HEK293 (cell line): ENCODE measurements around the gene C13orf46.

Experiments
- CTCF ChIA-PET: fragments of 350-600 bp; formaldehyde crosslinking; extraction: SDS; loops from one replicate; lab custom pipeline; 2021; ENCODE audit warnings: antibody characterized with exemption; lab: Yijun Ruan, JAX
- POLR2A ChIA-PET: fragments of 300-600 bp; formaldehyde crosslinking; extraction: SDS; loops from one replicate; lab custom pipeline; 2020; ENCODE audit warnings: antibody characterized with exemption, inconsistent platforms; lab: Yijun Ruan, JAX
- H3K27ac ChIP-seq: fragments of 200-500 bp; sonication (Bioruptor generic); 2 replicates; pipeline ENCODE4 v1.5.1; 2014; ENCODE audit warnings: low read depth, low read length, control low read depth, inconsistent platforms; ENCODE audit errors: extremely low read depth
- H3K36me3 ChIP-seq, 2 experiments: fragments of 200-500 bp in 1 of 2; sonication (Bioruptor generic) in 1 of 2; 1 replicate in 1 of 2; 2 replicates in 1 of 2; pipeline ENCODE4 v1.5.1; 2014 to 2017; ENCODE audit warnings: inconsistent platforms in 2 of 2, low read length in 2 of 2; ENCODE audit not compliant: control insufficient read depth in 2 of 2, insufficient read depth in 1 of 2
- H3K4me1 ChIP-seq: fragments of 200-500 bp; sonication (Bioruptor generic); 2 replicates; pipeline ENCODE4 v1.5.1; 2014; ENCODE audit warnings: mild to moderate bottlenecking, low read length, inconsistent platforms; ENCODE audit not compliant: control insufficient read depth, insufficient read depth
- H3K4me3 ChIP-seq: 2 replicates; pipeline ENCODE4 v1.5.1; 2011; ENCODE audit warnings: low read depth, mild to moderate bottlenecking, control low read depth, low read length, moderate library complexity
- H3K9me3 ChIP-seq: fragments of 200-500 bp; sonication (Bioruptor generic); 2 replicates; pipeline ENCODE4 v1.5.1; 2014; ENCODE audit warnings: low read depth, low read length, inconsistent platforms; ENCODE audit not compliant: control insufficient read depth, insufficient read depth
- GLIS1 ChIP-seq: fragments of 450-650 bp; formaldehyde crosslinking; IDR thresholded peaks from 2 replicates; pipeline ENCODE4 v1.5.1; 2016; ENCODE audit warnings: missing biosample characterization, missing genetic modification characterization
- SALL2 ChIP-seq: fragments of 450-650 bp; formaldehyde crosslinking; IDR thresholded peaks from 2 replicates; pipeline ENCODE4 v1.5.0; 2017; ENCODE audit warnings: missing biosample characterization, mild to moderate bottlenecking, missing genetic modification characterization, borderline replicate concordance
- SP2 ChIP-seq: fragments of 450-650 bp; formaldehyde crosslinking; IDR thresholded peaks from 2 replicates; pipeline ENCODE4 v1.5.1; 2016; ENCODE audit warnings: missing biosample characterization, missing genetic modification characterization
- ZBTB21 ChIP-seq: fragments of 450-650 bp; formaldehyde crosslinking; IDR thresholded peaks from 2 replicates; pipeline ENCODE4 v1.5.1; 2017; ENCODE audit warnings: missing biosample characterization, missing genetic modification characterization
- ZBTB48 ChIP-seq: fragments of 450-650 bp; formaldehyde crosslinking; IDR thresholded peaks from 2 replicates; pipeline ENCODE4 v1.5.1; 2016; ENCODE audit warnings: missing biosample characterization, missing genetic modification characterization
- ZBTB7A ChIP-seq: fragments of 450-650 bp; formaldehyde crosslinking; IDR thresholded peaks from 2 replicates; pipeline ENCODE4 v1.5.1; 2016; ENCODE audit warnings: low read depth, missing biosample characterization, missing genetic modification characterization
- ZBTB8A ChIP-seq: fragments of 450-650 bp; formaldehyde crosslinking; IDR thresholded peaks from 2 replicates; pipeline ENCODE4 v1.5.1; 2016; ENCODE audit warnings: missing biosample characterization, missing genetic modification characterization
- ZNF112 ChIP-seq: fragments of 450-650 bp; formaldehyde crosslinking; IDR thresholded peaks from 2 replicates; pipeline ENCODE4 v1.5.0; 2017; ENCODE audit warnings: missing biosample characterization, missing genetic modification characterization
- ZNF169 ChIP-seq: fragments of 450-650 bp; formaldehyde crosslinking; IDR thresholded peaks from 2 replicates; pipeline ENCODE4 v1.5.1; 2016; ENCODE audit warnings: missing biosample characterization, missing genetic modification characterization
- ZNF184 ChIP-seq: fragments of 450-650 bp; IDR thresholded peaks from 2 replicates; pipeline ENCODE4 v1.5.1; 2018; ENCODE audit warnings: missing biosample characterization, mild to moderate bottlenecking, missing genetic modification characterization
- ZNF214 ChIP-seq: fragments of 450-650 bp; formaldehyde crosslinking; IDR thresholded peaks from 2 replicates; pipeline ENCODE4 v1.5.1; 2017; ENCODE audit warnings: missing biosample characterization, mild to moderate bottlenecking, missing genetic modification characterization, borderline replicate concordance
- ZNF221 ChIP-seq: fragments of 450-650 bp; formaldehyde crosslinking; IDR thresholded peaks from 2 replicates; pipeline ENCODE4 v1.5.1; 2017; ENCODE audit warnings: missing biosample characterization, missing genetic modification characterization, borderline replicate concordance
- ZNF248 ChIP-seq: fragments of 450-650 bp; formaldehyde crosslinking; IDR thresholded peaks from 2 replicates; pipeline ENCODE4 v1.5.1; 2017; ENCODE audit warnings: missing biosample characterization, missing genetic modification characterization
- ZNF335 ChIP-seq: fragments of 450-650 bp; formaldehyde crosslinking; conservative IDR thresholded peaks from 2 replicates; pipeline ENCODE4 v1.5.1; 2016; ENCODE audit warnings: missing biosample characterization, missing genetic modification characterization
- ZNF341 ChIP-seq: fragments of 450-650 bp; formaldehyde crosslinking; IDR thresholded peaks from 2 replicates; pipeline ENCODE4; 2016; ENCODE audit warnings: low read depth, missing biosample characterization, missing genetic modification characterization
- ZNF350 ChIP-seq: fragments of 450-650 bp; formaldehyde crosslinking; IDR thresholded peaks from 2 replicates; pipeline ENCODE4 v1.5.0; 2017; ENCODE audit warnings: missing biosample characterization, mild to moderate bottlenecking, missing genetic modification characterization
- ZNF37A ChIP-seq: fragments of 450-650 bp; IDR thresholded peaks from 2 replicates; pipeline ENCODE4 v1.5.1; 2018; ENCODE audit warnings: missing biosample characterization, missing genetic modification characterization
- ZNF404 ChIP-seq: fragments of 450-650 bp; formaldehyde crosslinking; IDR thresholded peaks from 2 replicates; pipeline ENCODE4 v1.5.1; 2017; ENCODE audit warnings: missing biosample characterization, missing genetic modification characterization
- ZNF548 ChIP-seq: fragments of 450-650 bp; formaldehyde crosslinking; IDR thresholded peaks from 2 replicates; pipeline ENCODE4 v1.5.1; 2016; ENCODE audit warnings: missing biosample characterization, missing genetic modification characterization
- ZNF558 ChIP-seq: fragments of 450-650 bp; formaldehyde crosslinking; IDR thresholded peaks from 2 replicates; pipeline ENCODE4 v1.5.1; 2016; ENCODE audit warnings: missing biosample characterization, missing genetic modification characterization
- ZNF560 ChIP-seq: fragments of 450-650 bp; formaldehyde crosslinking; IDR thresholded peaks from 2 replicates; pipeline ENCODE4 v1.5.1; 2017; ENCODE audit warnings: missing biosample characterization, missing genetic modification characterization, borderline replicate concordance
- ZNF610 ChIP-seq: fragments of 450-650 bp; formaldehyde crosslinking; IDR thresholded peaks from 2 replicates; pipeline ENCODE4 v1.5.1; 2016; ENCODE audit warnings: missing biosample characterization, missing genetic modification characterization, borderline replicate concordance
- ZNF621 ChIP-seq: fragments of 450-650 bp; formaldehyde crosslinking; IDR thresholded peaks from 2 replicates; pipeline ENCODE4 v1.5.1; 2017; ENCODE audit warnings: missing biosample characterization, missing genetic modification characterization
- ZNF623 ChIP-seq: fragments of 450-650 bp; formaldehyde crosslinking; IDR thresholded peaks from 2 replicates; pipeline ENCODE4 v1.5.1; 2016; ENCODE audit warnings: missing biosample characterization, missing genetic modification characterization
- ZNF626 ChIP-seq: fragments of 450-650 bp; sonication (Bioruptor Pico); formaldehyde crosslinking; IDR thresholded peaks from 2 replicates; pipeline ENCODE4 v1.5.1; 2018; ENCODE audit warnings: missing biosample characterization, missing genetic modification characterization, inconsistent platforms
- ZNF768 ChIP-seq: fragments of 450-650 bp; formaldehyde crosslinking; IDR thresholded peaks from 2 replicates; pipeline ENCODE4 v1.5.1; 2018; ENCODE audit warnings: missing biosample characterization, mild to moderate bottlenecking, missing genetic modification characterization
- ZNF791 ChIP-seq: fragments of 450-650 bp; formaldehyde crosslinking; IDR thresholded peaks from 2 replicates; pipeline ENCODE4 v1.5.1; 2016; ENCODE audit warnings: missing biosample characterization, missing genetic modification characterization
- ZSCAN23 ChIP-seq: fragments of 450-650 bp; formaldehyde crosslinking; IDR thresholded peaks from 2 replicates; pipeline ENCODE4 v1.5.1; 2016; ENCODE audit warnings: missing biosample characterization, missing genetic modification characterization
- TF ChIP-seq, protein P1 (sequence below): fragments of 450-650 bp; formaldehyde crosslinking; IDR thresholded peaks from 2 replicates; pipeline ENCODE4 v1.5.1; 2016; ENCODE audit warnings: missing biosample characterization, missing genetic modification characterization
- TF ChIP-seq, protein P2 (sequence below): fragments of 450-650 bp; formaldehyde crosslinking; IDR thresholded peaks from 2 replicates; pipeline ENCODE4 v1.5.1; 2017; ENCODE audit warnings: missing biosample characterization, missing genetic modification characterization
- TF ChIP-seq, protein P3 (sequence below): fragments of 450-650 bp; formaldehyde crosslinking; IDR thresholded peaks from 2 replicates; pipeline ENCODE4 v1.5.1; 2016; ENCODE audit warnings: missing biosample characterization, missing genetic modification characterization

Gene C13orf46

DNA sequence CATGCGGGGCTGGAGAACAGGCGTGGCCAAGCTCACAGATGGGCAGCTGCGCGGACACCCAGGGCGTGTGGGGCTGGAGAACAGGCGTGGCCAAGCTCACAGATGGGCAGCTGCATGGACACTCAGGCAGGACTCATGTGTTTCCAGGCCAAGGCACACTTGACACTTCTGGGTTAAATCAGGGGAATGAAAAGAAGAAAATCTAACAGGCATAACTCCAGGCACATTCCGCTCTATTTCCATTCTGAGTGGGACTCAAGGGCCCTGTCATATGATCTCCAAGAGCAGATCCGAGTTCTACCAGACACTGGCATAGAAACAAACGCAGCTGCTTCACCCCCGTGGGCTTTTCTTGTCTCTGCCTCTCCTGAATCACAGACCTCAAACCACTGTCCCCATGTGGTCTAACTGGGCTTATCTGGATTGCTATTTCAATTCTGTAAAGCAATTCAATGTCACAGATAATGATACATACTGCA is 17.4 kb upstream of the C13orf46 start:
- CTCF ChIA-PET, result no interaction called here
- H3K4me3 ChIP-seq, result no peak overlapping the region
- peaks cover 0 to 16% of the 10 kb centered on the region in 2 experiments; a peak in 1 of 3 replicates for H3K36me3 ChIP-seq
- H3K27ac ChIP-seq, result no peak overlapping the region
- POLR2A ChIA-PET, result no interaction called here
- H3K4me1 ChIP-seq, result no peaks in the 10 kb centered on the region
- TF ChIP-seq ZNF623 (tag by site-specific recombination) (no peak), SALL2 (tag by site-specific recombination) (no peak), ZBTB7A (tag by site-specific recombination) (no peak), ZNF621 (no peak), ZNF558 (tag by site-specific recombination) (no peak), ZNF404 (no peak), ZNF768 (no peak), ZNF335 (tag by site-specific recombination) (no peak), ZNF350 (tag by site-specific recombination) (no peak), GLIS1 (no peak), ZNF184 (no peak), ZNF560 (tag by site-specific recombination) (no peak), ZSCAN23 (tag by site-specific recombination) (no peak), ZNF791 (tag by site-specific recombination) (no peak), ZBTB48 (tag by site-specific recombination) (no peak), ZNF610 (no peak), ZNF221 (tag by site-specific recombination) (no peak), ZBTB8A (tag by site-specific recombination) (no peak), ZNF214 (tag by site-specific recombination) (no peak)
- TF ChIP-seq, protein P1, sequence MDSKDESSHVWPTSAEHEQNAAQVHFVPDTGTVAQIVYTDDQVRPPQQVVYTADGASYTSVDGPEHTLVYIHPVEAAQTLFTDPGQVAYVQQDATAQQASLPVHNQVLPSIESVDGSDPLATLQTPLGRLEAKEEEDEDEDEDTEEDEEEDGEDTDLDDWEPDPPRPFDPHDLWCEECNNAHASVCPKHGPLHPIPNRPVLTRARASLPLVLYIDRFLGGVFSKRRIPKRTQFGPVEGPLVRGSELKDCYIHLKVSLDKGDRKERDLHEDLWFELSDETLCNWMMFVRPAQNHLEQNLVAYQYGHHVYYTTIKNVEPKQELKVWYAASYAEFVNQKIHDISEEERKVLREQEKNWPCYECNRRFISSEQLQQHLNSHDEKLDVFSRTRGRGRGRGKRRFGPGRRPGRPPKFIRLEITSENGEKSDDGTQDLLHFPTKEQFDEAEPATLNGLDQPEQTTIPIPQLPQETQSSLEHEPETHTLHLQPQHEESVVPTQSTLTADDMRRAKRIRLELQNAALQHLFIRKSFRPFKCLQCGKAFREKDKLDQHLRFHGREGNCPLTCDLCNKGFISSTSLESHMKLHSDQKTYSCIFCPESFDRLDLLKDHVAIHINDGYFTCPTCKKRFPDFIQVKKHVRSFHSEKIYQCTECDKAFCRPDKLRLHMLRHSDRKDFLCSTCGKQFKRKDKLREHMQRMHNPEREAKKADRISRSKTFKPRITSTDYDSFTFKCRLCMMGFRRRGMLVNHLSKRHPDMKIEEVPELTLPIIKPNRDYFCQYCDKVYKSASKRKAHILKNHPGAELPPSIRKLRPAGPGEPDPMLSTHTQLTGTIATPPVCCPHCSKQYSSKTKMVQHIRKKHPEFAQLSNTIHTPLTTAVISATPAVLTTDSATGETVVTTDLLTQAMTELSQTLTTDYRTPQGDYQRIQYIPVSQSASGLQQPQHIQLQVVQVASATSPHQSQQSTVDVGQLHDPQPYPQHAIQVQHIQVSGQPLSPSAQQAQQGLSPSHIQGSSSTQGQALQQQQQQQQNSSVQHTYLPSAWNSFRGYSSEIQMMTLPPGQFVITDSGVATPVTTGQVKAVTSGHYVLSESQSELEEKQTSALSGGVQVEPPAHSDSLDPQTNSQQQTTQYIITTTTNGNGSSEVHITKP (tag by site-specific recombination), result no peak
- H3K9me3 ChIP-seq, result no peaks in the 10 kb centered on the region

DNA sequence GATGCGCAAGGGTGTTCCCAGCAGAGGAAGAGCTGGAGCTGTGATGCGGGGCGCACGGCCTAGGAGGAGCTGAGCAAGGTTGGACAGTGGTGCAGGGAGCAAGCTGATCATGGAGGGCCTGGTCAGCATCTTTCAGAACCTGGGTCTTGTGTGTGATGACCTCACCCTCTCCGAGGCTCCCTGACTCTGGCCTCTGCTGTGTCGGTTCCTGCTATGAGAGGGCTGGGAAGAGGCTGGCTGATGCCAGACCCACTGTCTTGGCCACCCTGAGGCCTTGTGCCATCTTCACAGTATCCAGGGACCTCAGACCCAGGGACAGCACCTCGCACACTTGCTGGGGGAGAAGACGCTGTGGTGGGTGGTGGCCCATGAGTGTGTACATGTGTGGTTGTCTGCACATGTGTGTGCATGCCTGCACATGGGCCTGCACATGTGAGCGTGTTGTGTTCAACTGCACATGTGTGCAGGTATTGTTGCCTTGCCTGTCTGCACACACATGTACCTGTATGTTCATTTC is 16.5 kb upstream of the C13orf46 start:
- Histone ChIP-seq H3K9me3 (no peaks in the 10 kb centered on the region), H3K4me1 (no peaks in the 10 kb centered on the region), H3K4me3 (no peak overlapping the region), H3K27ac (no peak overlapping the region), H3K36me3 (peaks cover 0 to 16% of the 10 kb centered on the region in 2 experiments; a peak in 1 of 3 replicates)
- ChIA-PET POLR2A (no interaction called here), CTCF (no interaction called here)
- TF ChIP-seq ZNF112 (tag by site-specific recombination) (no peak), ZNF169 (tag by site-specific recombination) (no peak), ZNF341 (no peak), ZNF248 (tag by site-specific recombination) (no peak), ZBTB21 (tag by site-specific recombination) (no peak), ZNF548 (tag by site-specific recombination) (no peak), ZBTB48 (tag by site-specific recombination) (no peak), ZNF626 (tag by site-specific recombination) (no peak), SP2 (tag by site-specific recombination) (no peak), ZNF37A (tag by site-specific recombination) (no peak)
- TF ChIP-seq, protein P2, sequence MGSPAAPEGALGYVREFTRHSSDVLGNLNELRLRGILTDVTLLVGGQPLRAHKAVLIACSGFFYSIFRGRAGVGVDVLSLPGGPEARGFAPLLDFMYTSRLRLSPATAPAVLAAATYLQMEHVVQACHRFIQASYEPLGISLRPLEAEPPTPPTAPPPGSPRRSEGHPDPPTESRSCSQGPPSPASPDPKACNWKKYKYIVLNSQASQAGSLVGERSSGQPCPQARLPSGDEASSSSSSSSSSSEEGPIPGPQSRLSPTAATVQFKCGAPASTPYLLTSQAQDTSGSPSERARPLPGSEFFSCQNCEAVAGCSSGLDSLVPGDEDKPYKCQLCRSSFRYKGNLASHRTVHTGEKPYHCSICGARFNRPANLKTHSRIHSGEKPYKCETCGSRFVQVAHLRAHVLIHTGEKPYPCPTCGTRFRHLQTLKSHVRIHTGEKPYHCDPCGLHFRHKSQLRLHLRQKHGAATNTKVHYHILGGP (tag by site-specific recombination), result no peak
- TF ChIP-seq, protein P3, sequence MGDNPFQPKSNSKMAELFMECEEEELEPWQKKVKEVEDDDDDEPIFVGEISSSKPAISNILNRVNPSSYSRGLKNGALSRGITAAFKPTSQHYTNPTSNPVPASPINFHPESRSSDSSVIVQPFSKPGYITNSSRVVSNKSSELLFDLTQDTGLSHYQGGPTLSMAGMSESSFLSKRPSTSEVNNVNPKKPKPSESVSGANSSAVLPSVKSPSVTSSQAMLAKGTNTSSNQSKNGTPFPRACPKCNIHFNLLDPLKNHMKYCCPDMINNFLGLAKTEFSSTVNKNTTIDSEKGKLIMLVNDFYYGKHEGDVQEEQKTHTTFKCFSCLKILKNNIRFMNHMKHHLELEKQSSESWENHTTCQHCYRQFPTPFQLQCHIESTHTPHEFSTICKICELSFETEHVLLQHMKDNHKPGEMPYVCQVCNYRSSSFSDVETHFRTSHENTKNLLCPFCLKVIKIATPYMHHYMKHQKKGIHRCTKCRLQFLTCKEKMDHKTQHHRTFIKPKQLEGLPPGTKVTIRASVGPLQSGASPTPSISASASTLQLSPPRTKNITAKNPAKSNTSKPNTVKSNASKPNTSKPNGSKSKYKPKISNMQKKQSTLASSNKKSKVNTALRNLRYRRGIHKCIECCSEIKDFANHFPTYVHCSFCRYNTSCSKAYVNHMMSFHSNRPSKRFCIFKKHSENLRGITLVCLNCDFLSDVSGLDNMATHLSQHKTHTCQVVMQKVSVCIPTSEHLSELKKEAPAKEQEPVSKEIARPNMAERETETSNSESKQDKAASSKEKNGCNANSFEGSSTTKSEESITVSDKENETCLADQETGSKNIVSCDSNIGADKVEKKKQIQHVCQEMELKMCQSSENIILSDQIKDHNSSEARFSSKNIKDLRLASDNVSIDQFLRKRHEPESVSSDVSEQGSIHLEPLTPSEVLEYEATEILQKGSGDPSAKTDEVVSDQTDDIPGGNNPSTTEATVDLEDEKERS (tag by site-specific recombination), result no peak
